Measurements from ENCODE around the gene TRAK1.

TRAK1 gene

GRCh38 chr3:42106646-42107045 is 15.5 kb downstream of the TRAK1 start:
- no peak overlapping the region for H3K4me3 ChIP-seq
- no peak overlapping the region for H3K27ac ChIP-seq
- no peak for DNase-seq (ENCODE audit: low spot score)
- TF ChIP-seq CTCF (IDR thresholded peaks at IDR 0.05) = no peak

- no peak for TF ChIP-seq CTCF (IDR thresholded peaks at IDR 0.05)
- Histone ChIP-seq H3K27ac (no peak overlapping the region), H3K4me3 (no peak overlapping the region)
- no peak for DNase-seq (ENCODE audit: low spot score)
Observed at GRCh38 chr3:42110631-42111030, 19.5 kb downstream of the TRAK1 start.

GRCh38 chr3:42114130-42114725 is 23.1 kb downstream of the TRAK1 start:
- no peak overlapping the region for H3K4me3 ChIP-seq
- DNase-seq (ENCODE audit: low spot score) = no peak
- no peak for TF ChIP-seq CTCF (IDR thresholded peaks at IDR 0.05)
- no peak overlapping the region for H3K27ac ChIP-seq

- TF ChIP-seq CTCF (IDR thresholded peaks at IDR 0.05) = no peak
- Histone ChIP-seq H3K27ac (no peak overlapping the region), H3K4me3 (no peak overlapping the region)
- DNase-seq (ENCODE audit: low spot score) = no peak
Observed at GRCh38 chr3:42115215-42115614, 24.1 kb downstream of the TRAK1 start.

GRCh38 chr3:42115946-42116345 is 24.8 kb downstream of the TRAK1 start:
- DNase-seq (ENCODE audit: low spot score) = no peak
- no peak for TF ChIP-seq CTCF (IDR thresholded peaks at IDR 0.05)
- Histone ChIP-seq H3K27ac (no peak overlapping the region), H3K4me3 (no peak overlapping the region)

- no peak overlapping the region for H3K27ac ChIP-seq
Observed at GRCh38 chr3:42116466-42116865, 25.3 kb downstream of the TRAK1 start.

More at GRCh38 chr3:42116466-42116865, 25.3 kb downstream of the TRAK1 start:
- no peak for DNase-seq (ENCODE audit: low spot score)
- TF ChIP-seq CTCF (IDR thresholded peaks at IDR 0.05) = no peak
- H3K4me3 ChIP-seq = no peak overlapping the region

Measured in coronary artery (tissue), 2 donors.